NOMO-1 (cell line): ENCODE results near the gene RFTN1.

Source experiments
- DNase-seq, 2 experiments: peaks; one replicate each; lab custom pipeline; 2025; ENCODE audit not compliant: unreplicated experiment in 2 of 2; lab: John Stamatoyannopoulos, UW

Gene RFTN1

DNA sequence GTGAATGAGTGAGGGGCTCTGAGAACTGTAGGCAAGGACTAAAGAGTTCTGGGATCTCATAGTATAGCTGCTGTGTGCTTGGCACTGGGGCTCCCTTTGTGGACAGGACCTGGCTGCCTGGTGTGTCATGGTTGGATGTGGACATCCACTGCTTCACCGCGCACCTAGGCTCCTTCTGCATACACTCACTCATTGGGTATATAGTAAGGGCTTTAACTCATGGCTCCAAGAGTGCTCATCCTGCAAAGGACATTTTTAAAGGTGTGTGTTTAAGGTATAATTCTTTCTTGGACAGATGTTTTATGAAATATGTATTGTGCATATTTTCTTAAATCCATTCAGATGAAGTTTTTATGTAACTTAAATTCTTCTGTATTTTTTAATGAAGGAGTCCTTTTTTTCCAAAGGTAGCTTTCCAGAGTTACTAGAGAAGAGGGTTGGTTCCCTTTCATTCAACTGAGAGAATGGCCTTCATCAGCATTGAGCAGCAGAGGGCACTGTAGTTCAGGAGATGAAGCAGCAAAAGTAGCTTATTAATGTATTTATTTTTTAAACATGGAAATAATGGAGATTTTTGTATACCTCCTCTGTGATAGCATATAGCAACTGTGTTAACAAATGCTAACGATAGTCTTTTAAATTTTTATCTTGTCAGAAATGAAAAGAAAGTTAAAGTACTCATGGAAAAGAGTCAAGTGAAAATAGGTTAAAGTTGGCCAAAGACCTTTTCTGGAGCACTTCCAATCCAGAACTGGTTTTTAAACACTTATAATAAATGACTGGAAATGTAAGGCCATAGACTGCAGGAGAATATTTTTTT lies 223.3 kb downstream of the RFTN1 start:
- peak in 1 of 2 experiments; percentile 70 for DNase-seq

DNA sequence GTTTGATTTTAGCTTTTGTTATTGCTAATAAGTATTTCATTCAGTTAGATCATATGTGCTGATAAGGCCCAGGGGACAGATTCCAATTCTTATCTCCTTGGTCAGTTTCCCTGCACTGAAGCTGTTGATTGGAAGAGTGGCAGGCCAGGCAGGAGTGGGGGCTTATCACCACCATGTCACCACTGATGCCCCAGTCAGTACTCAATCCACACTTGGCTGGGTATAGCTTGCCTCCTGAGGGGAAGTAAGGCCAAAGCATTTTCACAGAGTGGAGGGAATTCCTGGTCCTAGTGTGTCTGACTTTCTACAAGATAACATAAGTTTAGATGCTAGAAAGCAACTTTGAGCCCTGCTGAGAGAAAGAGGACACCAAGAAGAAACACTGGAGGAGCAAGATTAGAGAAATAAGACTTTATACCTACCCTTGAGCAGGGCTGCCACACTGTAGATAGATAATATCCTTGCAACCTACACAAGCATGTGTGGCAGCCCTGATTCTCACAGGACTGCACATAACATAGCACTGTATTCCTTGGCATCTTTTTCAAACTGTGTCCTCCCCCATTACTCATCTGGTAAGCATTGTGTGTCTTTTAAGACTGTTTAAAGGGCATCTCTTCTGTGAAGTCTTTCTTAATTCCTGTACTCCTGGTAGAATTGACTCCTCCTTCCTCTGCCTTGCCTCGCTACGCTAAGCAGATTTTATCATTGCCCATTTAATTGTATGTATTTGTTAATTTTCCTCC lies 224.2 kb downstream of the RFTN1 start:
- no peak for DNase-seq

DNA sequence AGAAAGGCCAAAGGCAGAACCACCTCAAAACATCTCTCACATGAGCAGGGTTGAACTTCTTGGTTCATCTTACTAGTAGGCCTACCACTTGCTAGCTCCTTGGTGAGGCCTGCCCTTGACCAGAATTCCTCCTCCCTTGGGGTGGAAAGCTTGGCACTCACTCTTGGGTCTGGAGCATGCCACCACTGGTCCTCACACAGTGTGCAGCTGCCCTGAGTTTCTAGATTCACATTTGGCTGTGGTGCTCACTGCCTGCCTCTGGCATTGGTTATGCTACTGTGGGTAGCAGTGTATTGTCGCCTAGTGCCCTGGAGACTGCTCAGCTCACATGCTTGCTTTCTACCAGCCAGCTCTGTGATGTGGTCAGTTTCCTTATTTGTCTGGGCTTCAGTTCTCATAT lies 224.8 kb downstream of the RFTN1 start:
- no peak for DNase-seq

DNA sequence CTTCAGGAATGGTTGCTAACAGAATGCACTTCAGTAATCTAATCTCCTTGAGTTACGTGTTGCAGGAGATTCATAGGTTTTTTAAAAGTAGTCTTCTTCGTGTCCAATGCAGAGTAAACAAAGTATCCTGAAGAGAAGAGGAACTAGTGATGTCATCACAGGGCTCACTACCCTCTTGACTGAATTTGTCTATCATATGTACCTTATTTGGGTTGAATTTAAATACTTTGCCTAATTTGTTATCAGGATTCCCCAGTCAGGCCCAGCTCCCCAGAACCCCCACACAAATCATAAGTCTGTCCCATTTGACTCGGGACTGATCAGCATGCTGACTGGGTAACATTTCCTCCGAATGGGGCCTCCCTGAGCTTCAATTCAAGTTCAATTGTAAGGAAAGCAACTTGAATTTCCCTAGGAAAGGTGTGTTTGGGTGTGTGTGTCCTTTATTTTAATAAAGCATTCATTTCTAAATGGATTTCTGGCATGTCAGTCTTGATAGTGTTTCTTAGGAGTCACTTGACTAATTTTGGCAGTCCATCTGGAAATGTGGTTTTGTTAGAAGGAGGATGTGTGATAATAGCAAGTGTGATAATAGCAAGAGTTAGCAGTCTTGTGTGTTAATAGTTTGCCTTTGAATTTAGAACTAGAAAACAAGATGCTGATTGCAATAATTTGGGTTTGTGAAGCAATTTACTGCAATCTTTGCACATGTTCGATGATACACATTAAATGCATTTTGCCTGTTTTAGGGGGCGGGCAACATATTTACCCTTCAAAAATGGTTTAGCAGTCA lies 226.6 kb downstream of the RFTN1 start:
- DNase-seq = peak in 1 of 2 experiments; percentile 42

DNA sequence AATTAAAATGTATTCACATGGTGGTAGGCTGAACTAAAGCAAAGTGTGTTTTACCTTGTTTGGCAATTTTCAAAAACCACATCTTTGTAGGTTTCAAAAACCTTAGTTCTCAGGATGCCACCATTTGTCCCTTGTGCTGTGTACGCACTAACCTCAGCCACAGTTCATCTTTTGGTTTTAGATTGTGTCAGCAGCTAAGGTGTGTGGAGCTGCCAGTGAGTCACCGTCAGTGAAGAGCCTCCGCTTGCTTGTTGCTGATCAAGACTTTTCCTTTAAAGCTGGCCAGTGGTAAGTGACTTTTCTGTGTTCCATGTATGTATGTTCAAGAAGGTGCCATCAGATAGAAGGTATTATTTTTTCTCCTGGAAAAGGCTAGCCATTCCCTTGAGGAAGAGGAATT lies 227.3 kb downstream of the RFTN1 start:
- no peak for DNase-seq

DNA sequence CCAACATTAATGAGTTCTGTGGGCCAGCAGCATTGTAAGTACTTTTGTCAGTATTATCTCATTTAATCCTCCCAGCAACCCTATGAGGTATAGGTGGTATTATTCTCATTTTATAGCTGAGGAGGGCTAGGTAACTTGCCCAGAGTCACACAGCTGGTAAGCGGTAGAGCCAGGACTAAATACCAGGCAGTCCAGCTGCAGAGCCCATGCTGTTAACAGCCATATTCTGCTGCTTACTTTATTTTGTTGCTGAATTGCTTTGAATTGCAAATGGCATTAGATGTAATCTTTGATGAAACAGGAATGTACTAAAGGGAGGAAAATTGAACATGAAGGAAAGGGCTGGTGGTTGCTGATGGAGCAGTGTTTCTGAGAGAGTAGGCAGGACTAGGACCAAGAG lies 228.9 kb downstream of the RFTN1 start:
- no peak for DNase-seq

DNA sequence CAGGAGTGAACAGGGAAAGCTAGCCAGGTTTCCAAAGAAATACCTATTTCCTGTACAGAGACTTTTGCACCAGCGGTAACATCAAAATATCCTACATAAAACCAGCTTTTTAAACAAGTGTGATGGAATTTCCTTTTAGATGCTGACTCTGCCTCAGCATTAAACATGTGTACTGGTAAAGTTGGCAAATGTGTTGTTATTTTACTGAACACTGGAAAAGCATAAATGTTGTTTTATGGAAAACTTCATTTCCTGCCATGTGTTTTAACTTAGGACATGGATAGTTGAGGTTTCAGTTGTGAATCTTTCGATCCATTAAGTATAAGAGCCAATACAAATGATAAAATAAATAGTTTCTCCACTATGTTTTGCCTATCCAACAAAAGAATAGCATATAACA lies 232.8 kb downstream of the RFTN1 start:
- DNase-seq = no peak

DNA sequence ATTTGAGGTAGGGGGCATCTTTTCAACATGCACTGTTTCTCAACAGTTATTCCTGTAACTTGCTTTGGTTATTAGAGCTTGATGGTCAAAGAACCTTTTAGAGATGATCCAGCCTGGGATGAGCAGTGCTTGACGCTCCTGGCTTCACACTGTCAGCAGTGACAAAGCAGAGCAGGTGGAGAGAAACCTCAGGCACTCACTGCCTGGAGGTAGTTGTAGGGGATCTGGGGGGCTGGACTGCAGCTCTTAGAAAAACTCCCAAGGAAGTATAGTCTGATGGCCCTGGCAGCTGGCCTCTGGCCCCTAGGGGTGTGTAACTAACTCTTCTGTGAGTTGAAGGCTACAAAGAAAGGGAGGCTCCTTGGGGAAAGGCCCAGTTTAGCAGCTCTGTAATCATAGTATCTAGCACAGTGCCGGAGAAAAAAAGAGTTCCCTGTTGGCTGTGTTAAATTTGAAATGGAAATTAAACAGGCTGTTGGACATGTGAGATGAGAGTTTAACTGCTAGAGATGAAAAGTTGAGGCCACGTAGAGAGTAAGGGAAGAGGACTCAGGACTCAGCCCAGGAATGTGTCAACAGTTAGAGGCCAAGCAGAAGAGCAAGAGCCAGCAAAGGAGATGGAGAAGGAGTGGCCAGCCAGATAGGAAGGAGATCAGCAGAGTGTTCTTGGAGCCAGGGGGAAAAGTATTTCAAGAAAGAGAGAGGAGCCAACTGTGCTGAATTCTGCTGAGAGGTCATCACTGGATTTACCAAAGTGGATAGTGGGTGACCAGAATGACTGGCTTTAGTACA lies 234.3 kb downstream of the RFTN1 start:
- DNase-seq = no peak

DNA sequence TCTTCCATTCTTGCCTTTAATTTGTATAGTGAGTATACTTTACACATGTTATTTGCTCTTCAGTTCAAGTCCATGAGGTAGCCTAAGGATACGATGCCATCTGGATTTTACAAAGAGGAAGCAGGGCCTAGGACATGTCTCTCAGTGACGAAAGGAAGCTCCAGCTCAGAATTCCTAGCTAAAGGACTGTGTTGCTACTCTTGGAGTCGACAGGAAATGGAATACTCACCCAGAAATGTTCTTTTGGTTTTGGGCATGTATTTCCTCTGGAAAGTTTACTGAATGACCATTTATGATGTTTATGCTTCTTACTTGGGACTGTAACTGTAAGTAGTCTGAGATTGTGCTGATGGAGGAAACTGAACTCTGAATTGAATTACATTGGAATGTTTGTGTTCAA lies 236.0 kb downstream of the RFTN1 start:
- DNase-seq = no peak

DNA sequence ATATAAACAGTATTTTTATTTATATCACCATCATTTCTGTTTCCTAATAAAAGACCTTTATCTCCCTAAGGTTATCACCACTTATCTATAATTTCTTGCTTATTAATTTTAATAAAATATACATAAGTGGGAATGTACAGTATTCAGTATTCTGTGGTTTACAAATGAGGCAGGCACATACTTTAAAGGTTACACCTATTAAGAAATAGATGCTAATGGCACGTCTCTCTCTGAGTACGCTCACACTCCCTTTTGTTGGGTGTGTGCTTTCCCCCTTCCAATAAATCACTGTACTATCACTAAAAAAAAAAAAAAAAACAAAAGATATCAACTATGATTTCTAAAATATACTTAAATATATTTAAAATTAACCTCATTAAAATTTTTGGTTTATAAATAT lies 239.6 kb downstream of the RFTN1 start:
- no peak for DNase-seq

DNA sequence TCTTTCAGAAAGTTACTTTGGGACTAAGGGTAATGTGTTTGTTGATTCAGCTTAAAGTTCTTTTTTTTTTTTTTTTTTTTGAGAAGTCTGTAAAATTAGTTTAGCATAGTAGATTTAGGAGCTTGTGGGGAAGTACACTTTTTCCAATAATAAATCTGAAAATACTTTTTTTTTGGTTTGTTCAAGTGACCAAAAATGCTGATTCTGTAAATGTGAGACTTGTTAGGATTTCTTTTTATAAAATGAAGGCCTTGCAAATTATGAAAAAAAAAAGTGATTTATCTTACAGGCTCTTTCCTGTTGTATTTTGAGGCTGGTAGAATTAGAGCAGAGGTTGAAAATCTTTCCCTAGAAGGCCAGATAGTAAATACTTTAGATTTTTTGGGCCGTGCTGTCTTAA lies 240.9 kb downstream of the RFTN1 start:
- DNase-seq = no peak

DNA sequence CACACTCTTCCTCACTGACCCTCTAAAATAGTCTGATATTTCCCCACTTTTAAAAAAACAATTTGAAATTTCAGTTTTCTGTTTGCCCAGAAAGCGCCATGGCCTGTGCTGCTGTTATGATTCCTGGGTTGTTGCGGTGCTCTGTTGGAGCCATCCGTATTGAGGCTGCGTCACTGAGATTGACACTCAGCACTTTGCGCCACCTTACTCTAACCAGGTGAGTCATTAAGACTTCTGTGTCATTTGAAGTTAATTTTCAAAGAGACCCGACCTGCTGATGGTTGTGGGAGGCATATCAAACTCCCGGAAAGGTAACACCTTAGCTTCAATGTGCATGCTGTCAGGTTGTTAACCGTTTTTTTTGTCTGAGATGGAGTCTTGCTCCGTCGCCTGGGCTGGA lies 242.6 kb downstream of the RFTN1 start:
- DNase-seq = no peak

DNA sequence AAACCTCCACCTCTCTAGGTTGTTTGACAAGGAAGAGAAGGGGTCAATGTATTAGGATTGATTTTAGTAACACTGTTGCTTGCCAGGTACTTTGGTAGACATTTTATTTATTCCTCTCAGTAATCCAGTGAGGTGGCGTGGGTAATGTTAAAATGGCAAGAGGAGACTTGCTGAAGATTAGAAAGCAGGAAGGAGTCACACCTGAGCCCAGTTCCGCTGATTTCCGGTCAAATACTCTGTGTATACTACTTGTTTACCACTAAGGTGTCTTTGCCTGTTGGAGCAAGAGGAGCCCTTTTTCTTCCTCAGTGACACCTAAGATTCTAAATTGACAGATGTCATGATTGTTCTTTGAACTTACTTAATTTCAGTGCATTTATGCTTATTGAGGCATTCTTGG lies 246.8 kb downstream of the RFTN1 start:
- DNase-seq = no peak
